HL-60 (cell line): ENCODE data around the gene NPHP4.

Source experiments
- DNase-seq, 2 experiments: peaks; one replicate each; pipeline ENCODE4 v3.0.0-alpha.2; 2010 to 2020; ENCODE audit warnings: low read depth in 1 of 2, low spot score in 1 of 2
- H3K27ac ChIP-seq: fragments of 250-450 bp; sonication (Bioruptor Pico); replicated peaks from 2 replicates; pipeline ENCODE4 v1.5.1; 2020; ENCODE audit warnings: mild to moderate bottlenecking, moderate library complexity
- H3K27me3 ChIP-seq: fragments of 250-450 bp; sonication (Bioruptor Pico); 2 replicates; pipeline ENCODE4 v1.5.1; 2021; ENCODE audit warnings: mild to moderate bottlenecking, moderate library complexity; ENCODE audit not compliant: insufficient read depth, poor library complexity, severe bottlenecking
- H3K4me3 ChIP-seq: replicated peaks from 2 replicates; pipeline ENCODE4 v1.5.1; 2011; ENCODE audit warnings: mild to moderate bottlenecking, control low read depth, low read length; ENCODE audit not compliant: insufficient read depth
- GABPA ChIP-seq: IDR thresholded peaks from 2 replicates; pipeline ENCODE4 v1.6.1; 2012; ENCODE audit warnings: low read depth
- POLR2AphosphoS5 ChIP-seq: IDR thresholded peaks from 2 replicates; pipeline ENCODE4 v1.6.1; 2012; ENCODE audit warnings: low read depth
- SPI1 ChIP-seq: IDR thresholded peaks from 2 replicates; pipeline ENCODE4 v1.6.1; 2012; ENCODE audit warnings: low read depth, mild to moderate bottlenecking, borderline replicate concordance
- TF ChIP-seq, protein P1 (sequence below): IDR thresholded peaks from 2 replicates; pipeline ENCODE4 v1.6.1; 2012; ENCODE audit warnings: low read depth; ENCODE audit not compliant: insufficient replicate concordance
- TF ChIP-seq, protein P2 (sequence below): IDR thresholded peaks from one replicate; pipeline ENCODE4 v1.5.1; 2011; ENCODE audit warnings: low read length, control low read depth, inconsistent platforms; ENCODE audit not compliant: insufficient read depth

The NPHP4 gene

DNA sequence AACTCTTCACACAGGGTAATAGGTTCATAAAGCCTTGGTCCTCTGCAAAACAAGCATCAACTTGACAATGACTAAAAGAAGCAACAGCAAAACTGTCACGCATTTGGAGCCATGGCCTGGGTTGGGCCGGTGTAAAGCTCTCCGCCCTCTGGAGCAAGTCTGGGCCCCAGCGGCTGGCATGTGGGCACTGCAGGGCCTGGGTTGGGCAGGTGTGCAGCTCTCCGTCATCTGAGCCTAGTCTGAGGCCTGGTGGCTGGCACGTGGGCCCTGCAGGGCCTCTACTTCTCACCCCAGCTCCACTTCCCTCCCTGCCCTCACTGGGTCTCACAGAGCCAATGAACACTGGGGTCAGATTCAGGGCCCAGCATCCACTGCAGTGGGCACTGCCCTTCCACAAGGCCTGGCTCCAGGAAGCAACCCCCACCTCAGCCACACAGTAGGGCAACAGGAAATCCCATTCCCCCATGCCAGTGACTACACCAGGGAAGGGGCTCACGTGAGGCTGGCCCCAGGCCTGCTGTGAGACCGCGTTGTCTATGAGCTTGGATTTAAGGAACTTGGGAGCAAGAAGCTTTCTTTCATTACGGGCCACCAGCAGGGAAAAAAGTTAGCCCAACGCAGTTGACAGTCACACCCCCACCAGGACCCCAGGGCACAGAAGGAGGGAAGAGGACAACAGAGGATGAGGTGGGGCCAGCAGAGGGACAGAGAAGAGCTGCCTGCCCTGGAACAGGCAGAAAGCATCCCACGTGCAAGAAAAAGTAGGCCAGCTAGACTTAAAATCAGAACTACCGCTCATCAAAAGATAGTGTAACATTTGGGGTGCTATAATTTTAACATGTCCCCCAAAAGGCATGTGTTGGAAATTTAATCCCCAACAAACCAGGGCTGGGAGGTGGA, 52.7 kb downstream of the NPHP4 start:
- Histone ChIP-seq H3K4me3 (no peak overlapping the region), H3K27ac (no peak overlapping the region), H3K27me3 (no peaks in the 10 kb centered on the region)
- TF ChIP-seq POLR2AphosphoS5 (no peak), GABPA (no peak), SPI1 (no peak)
- TF ChIP-seq, protein P1, sequence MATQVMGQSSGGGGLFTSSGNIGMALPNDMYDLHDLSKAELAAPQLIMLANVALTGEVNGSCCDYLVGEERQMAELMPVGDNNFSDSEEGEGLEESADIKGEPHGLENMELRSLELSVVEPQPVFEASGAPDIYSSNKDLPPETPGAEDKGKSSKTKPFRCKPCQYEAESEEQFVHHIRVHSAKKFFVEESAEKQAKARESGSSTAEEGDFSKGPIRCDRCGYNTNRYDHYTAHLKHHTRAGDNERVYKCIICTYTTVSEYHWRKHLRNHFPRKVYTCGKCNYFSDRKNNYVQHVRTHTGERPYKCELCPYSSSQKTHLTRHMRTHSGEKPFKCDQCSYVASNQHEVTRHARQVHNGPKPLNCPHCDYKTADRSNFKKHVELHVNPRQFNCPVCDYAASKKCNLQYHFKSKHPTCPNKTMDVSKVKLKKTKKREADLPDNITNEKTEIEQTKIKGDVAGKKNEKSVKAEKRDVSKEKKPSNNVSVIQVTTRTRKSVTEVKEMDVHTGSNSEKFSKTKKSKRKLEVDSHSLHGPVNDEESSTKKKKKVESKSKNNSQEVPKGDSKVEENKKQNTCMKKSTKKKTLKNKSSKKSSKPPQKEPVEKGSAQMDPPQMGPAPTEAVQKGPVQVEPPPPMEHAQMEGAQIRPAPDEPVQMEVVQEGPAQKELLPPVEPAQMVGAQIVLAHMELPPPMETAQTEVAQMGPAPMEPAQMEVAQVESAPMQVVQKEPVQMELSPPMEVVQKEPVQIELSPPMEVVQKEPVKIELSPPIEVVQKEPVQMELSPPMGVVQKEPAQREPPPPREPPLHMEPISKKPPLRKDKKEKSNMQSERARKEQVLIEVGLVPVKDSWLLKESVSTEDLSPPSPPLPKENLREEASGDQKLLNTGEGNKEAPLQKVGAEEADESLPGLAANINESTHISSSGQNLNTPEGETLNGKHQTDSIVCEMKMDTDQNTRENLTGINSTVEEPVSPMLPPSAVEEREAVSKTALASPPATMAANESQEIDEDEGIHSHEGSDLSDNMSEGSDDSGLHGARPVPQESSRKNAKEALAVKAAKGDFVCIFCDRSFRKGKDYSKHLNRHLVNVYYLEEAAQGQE, result no peak
- TF ChIP-seq, protein P2, sequence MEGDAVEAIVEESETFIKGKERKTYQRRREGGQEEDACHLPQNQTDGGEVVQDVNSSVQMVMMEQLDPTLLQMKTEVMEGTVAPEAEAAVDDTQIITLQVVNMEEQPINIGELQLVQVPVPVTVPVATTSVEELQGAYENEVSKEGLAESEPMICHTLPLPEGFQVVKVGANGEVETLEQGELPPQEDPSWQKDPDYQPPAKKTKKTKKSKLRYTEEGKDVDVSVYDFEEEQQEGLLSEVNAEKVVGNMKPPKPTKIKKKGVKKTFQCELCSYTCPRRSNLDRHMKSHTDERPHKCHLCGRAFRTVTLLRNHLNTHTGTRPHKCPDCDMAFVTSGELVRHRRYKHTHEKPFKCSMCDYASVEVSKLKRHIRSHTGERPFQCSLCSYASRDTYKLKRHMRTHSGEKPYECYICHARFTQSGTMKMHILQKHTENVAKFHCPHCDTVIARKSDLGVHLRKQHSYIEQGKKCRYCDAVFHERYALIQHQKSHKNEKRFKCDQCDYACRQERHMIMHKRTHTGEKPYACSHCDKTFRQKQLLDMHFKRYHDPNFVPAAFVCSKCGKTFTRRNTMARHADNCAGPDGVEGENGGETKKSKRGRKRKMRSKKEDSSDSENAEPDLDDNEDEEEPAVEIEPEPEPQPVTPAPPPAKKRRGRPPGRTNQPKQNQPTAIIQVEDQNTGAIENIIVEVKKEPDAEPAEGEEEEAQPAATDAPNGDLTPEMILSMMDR, result no peak
- no peak for DNase-seq

DNA sequence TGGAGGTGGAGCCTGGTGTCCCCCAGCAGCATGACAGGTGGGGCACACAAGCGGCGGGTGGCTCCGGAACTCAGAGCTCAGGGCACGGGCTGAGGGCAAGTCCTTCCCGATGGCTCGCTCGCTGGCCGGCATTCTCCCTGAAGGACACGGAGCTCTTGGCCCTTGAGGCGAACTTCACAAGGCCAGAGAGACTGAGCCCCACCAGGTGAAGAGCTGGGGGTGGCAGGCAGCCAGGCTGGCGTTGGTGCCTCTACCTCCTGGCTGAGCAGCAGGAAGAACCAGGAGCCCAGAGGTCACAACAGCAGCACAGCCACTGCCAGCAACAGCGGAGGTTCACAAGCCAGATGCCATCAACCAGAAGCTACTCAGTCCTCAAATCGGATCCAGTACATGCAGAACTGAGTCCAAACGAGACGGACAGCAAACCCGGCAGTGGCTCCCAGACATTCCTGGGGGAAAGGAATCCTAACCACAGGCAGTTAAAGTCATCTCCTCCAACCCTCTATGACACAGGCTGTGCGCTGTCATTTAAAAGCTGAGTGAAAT, 54.1 kb downstream of the NPHP4 start:
- DNase-seq, result no peak
- Histone ChIP-seq H3K27ac (no peak overlapping the region), H3K4me3 (no peak overlapping the region), H3K27me3 (no peaks in the 10 kb centered on the region)
- TF ChIP-seq, protein P2, result no peak
- TF ChIP-seq, protein P1, result no peak
- no peak for TF ChIP-seq SPI1
- TF ChIP-seq GABPA, result no peak
- no peak for TF ChIP-seq POLR2AphosphoS5

DNA sequence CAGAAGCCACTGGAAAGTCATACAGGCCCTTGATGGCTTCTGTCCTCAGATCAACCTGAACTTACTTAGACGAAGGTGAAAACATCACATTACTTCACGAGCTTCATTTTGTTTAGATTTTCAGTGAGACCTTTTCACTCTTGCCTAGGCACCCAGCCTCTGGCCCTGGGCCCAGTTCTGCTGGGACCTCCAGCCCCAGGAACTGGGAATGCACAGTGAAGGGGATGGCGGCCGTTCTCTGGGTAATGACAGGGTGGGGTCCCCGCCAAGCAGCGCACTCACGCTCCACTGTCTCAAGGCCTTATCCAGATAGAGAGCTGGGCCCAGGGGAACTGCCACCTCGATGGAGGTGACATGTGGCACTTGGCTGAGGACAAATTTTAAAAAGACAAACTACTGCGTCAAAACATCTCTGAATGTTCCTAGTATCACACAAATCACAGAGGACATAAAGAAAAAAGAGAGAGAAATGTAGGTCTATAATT, 54.8 kb downstream of the NPHP4 start:
- H3K27me3 ChIP-seq, result no peaks in the 10 kb centered on the region
- H3K4me3 ChIP-seq, result no peak overlapping the region
- no peak for DNase-seq
- TF ChIP-seq, protein P2, result no peak
- TF ChIP-seq POLR2AphosphoS5 (no peak), SPI1 (no peak), GABPA (no peak)
- TF ChIP-seq, protein P1, result no peak
- H3K27ac ChIP-seq, result no peak overlapping the region
